Epithelial cell of proximal tubule (primary cell): ENCODE data around the gene PCDHB2. TPM values are rescaled to one million over a fixed set of nuclear protein-coding genes. Genes with fewer than 3 reads are reported as not detected.
"Not testable (repeated sequence)": the region's sequence is repeated elsewhere in the genome, so short reads cannot be mapped to it uniquely, and the experiment has no call there.

ENCODE experiments used
- DNase-seq: peaks from one replicate; pipeline ENCODE4 v3.0.0-alpha.2; 2011; ENCODE audit warnings: low read depth
- H3K4me3 ChIP-seq: 2 replicates; pipeline ENCODE4 v1.5.1; 2011; ENCODE audit warnings: low read depth, mild to moderate bottlenecking, low read length
- CTCF ChIP-seq: conservative IDR thresholded peaks from 2 replicates; pipeline ENCODE4 v1.5.1; 2012; ENCODE audit warnings: low read depth, mild to moderate bottlenecking, low read length
- total RNA-seq: library from RNA; depleted of rRNA; stranded (reverse); fragments of >200 nt; gene quantifications from 2 replicates; pipeline ENCODE4 v1.2.3, GENCODE V29; 2015

The PCDHB2 gene
- total RNA-seq, 1 donor from 2014 or later: 0.17 TPM

GRCh38 chr5:141121563-141121962 lies 27.1 kb downstream of the PCDHB2 start, which contains the start of gene PCDHB4:
Gene PCDHB4 (plus strand): TSS chr5:141121818. CDS start chr5:141121999, 181 bp downstream.
- TF ChIP-seq CTCF: peak; percentile 21
- no peak within 1 kb of the TSS for H3K4me3 ChIP-seq
- DNase-seq: no peak

- no peak overlapping the region for H3K4me3 ChIP-seq
- no peak for DNase-seq
- no peak for TF ChIP-seq CTCF
Measured at GRCh38 chr5:141121985-141122384, 27.6 kb downstream of the PCDHB2 start.

GRCh38 chr5:141123396-141124135 lies 29.2 kb downstream of the PCDHB2 start:
- not testable (repeated sequence) for H3K4me3 ChIP-seq, DNase-seq

- no peak for DNase-seq
- no peak overlapping the region for H3K4me3 ChIP-seq
- TF ChIP-seq CTCF: no peak
Measured at GRCh38 chr5:141127305-141127704, 32.9 kb downstream of the PCDHB2 start.

- peak within 1 kb of the TSS; percentile 40 for H3K4me3 ChIP-seq
- peak; percentile 40 for TF ChIP-seq CTCF
- no peak for DNase-seq
Measured at GRCh38 chr5:141135030-141135717, 40.8 kb downstream of the PCDHB2 start, which contains the start of gene PCDHB5. Gene PCDHB5 (plus strand): TSS chr5:141135206. CDS start chr5:141135435, 229 bp downstream.

GRCh38 chr5:141135718-141136266 lies 41.4 kb downstream of the PCDHB2 start:
- H3K4me3 ChIP-seq: peak overlapping the region; percentile 40
- no peak for TF ChIP-seq CTCF
- DNase-seq: no peak

GRCh38 chr5:141137346-141137745 lies 42.9 kb downstream of the PCDHB2 start:
- not testable (repeated sequence) for H3K4me3 ChIP-seq, DNase-seq

Other genes with a start within 250 kb of the PCDHB2 start
- not detected in 2 replicates for gene PCDHA9, start 246.2 kb upstream of the PCDHB2 start, total RNA-seq
- gene PCDHA10, start 238.7 kb upstream of the PCDHB2 start, total RNA-seq: under 0.01 and 0.06 TPM in 2 replicates
- not detected in 2 replicates for gene PCDHA11, start 225.7 kb upstream of the PCDHB2 start, total RNA-seq
- not detected in 2 replicates for gene PCDHA12, start 219.3 kb upstream of the PCDHB2 start, total RNA-seq
- gene PCDHA13, start 212.5 kb upstream of the PCDHB2 start, total RNA-seq: not detected in 2 replicates
- not detected in 2 replicates for gene PCDHAC1, start 168.3 kb upstream of the PCDHB2 start, total RNA-seq
- gene PCDHAC2, start 128.1 kb upstream of the PCDHB2 start, total RNA-seq: not detected in 2 replicates
- gene PCDHB1, start 43.2 kb upstream of the PCDHB2 start, total RNA-seq: not detected in 2 replicates
- gene PCDHB3, start 5.9 kb downstream of the PCDHB2 start, total RNA-seq: 0.22 and 0.23 TPM in 2 replicates
- not detected in 2 replicates for gene PCDHB4, start 27.2 kb downstream of the PCDHB2 start, total RNA-seq
- gene PCDHB5, start 40.6 kb downstream of the PCDHB2 start, total RNA-seq: 0.22 and 0.63 TPM in 2 replicates
- not detected in 2 replicates for gene PCDHB6, start 55.4 kb downstream of the PCDHB2 start, total RNA-seq
- not detected in 2 replicates for gene PCDHB7, start 78.0 kb downstream of the PCDHB2 start, total RNA-seq
- gene PCDHB8, start 83.2 kb downstream of the PCDHB2 start, total RNA-seq: not detected in 2 replicates
- under 0.01 and 0.07 TPM in 2 replicates for gene PCDHB16, start 87.8 kb downstream of the PCDHB2 start, total RNA-seq
- gene PCDHB9, start 92.5 kb downstream of the PCDHB2 start, total RNA-seq: not detected in 2 replicates
- gene PCDHB10, start 97.7 kb downstream of the PCDHB2 start, total RNA-seq: under 0.01 TPM in 1 of 2 replicates, not detected in the other
- gene PCDHB11, start 105.0 kb downstream of the PCDHB2 start, total RNA-seq: 0.06 and 0.07 TPM in 2 replicates
- gene PCDHB12, start 114.1 kb downstream of the PCDHB2 start, total RNA-seq: not detected in 2 replicates
- gene PCDHB13, start 119.3 kb downstream of the PCDHB2 start, total RNA-seq: 0.23 and 0.29 TPM in 2 replicates
- gene PCDHB14, start 128.7 kb downstream of the PCDHB2 start, total RNA-seq: under 0.01 and 0.23 TPM in 2 replicates
- 0.07 and 0.29 TPM in 2 replicates for gene PCDHB15, start 150.8 kb downstream of the PCDHB2 start, total RNA-seq
- gene SLC25A2, start 209.4 kb downstream of the PCDHB2 start, total RNA-seq: 0.29 TPM in 1 of 2 replicates, not detected in the other
- 40.6 and 41.0 TPM in 2 replicates for gene TAF7, start 226.2 kb downstream of the PCDHB2 start, total RNA-seq
- 0.29 and 0.75 TPM in 2 replicates for gene PCDHGA1, start 235.9 kb downstream of the PCDHB2 start, total RNA-seq
- gene PCDHGA2, start 244.1 kb downstream of the PCDHB2 start, total RNA-seq: 0.23 and 0.72 TPM in 2 replicates
- gene PCDHGA3, start 249.2 kb downstream of the PCDHB2 start, total RNA-seq: 0.36 and 0.52 TPM in 2 replicates